ENCODE data around the gene NDUFB4.

- TF ChIP-seq CTCF (conservative IDR thresholded peaks at IDR 0.05 in 1 of 2, IDR thresholded peaks at IDR 0.05 in 1 of 2; ENCODE audit: extremely low read depth in 1 of 2, insufficient read depth in 1 of 2, low read depth in 1 of 2, low read length in 2 of 2) = no peak
- no peak for TF ChIP-seq EZH2 (IDR thresholded peaks at IDR 0.05; ENCODE audit: borderline replicate concordance, low read length)
Measured at GRCh38 chr3:120601554-120601953, 5.4 kb downstream of the NDUFB4 start.
